ENCODE results near the gene STT3A. TPM values are rescaled to one million over a fixed set of nuclear protein-coding genes. Genes with fewer than 3 reads are reported as not detected.

STT3A gene
- total and polyA plus RNA-seq, 2 experiments from 2014 or later: 91.7 to 156 TPM

DNA sequence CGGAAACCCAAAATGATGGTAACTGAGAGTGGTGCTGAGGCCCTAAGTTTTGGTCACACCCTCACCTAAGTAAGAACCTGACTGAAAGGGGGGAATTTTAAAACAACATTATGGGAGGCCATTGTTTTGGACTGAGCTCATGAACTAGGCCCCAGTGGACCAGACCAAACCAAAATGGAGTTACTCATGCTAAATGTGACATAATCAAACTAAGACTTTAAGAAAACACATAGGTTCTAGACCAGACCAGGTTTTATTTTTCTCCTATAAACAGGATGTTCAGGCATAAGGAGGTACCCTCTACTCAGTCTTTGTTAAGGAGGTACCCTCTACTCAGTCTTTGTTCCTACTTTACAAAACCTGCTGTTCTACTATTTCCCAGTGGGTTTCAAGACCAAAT, 30.7 kb upstream of the STT3A start:
- DNase-seq (ENCODE audit: low spot score) (no peak), ATAC-seq (no peak)
- H3K79me2 ChIP-seq (replicated peaks; ENCODE audit: insufficient read depth): no peaks in the 10 kb centered on the region
- no peaks in the 10 kb centered on the region for H3K27me3 Mint-ChIP-seq (ENCODE audit: insufficient read depth, low read depth, poor library complexity)
- H3K27me3 ChIP-seq (ENCODE audit: insufficient read depth): no peaks in the 10 kb centered on the region
- no peak overlapping the region for H3K4me3 ChIP-seq
- no peak overlapping the region for H2AFZ ChIP-seq
- H3K27ac Mint-ChIP-seq: no peak overlapping the region
- no peak overlapping the region for H3K4me3 Mint-ChIP-seq
- no peaks in the 10 kb centered on the region; the same call in 1 of the 2 replicates for H3K36me3 ChIP-seq (ENCODE audit: insufficient read depth)
- H3K36me3 Mint-ChIP-seq (ENCODE audit: low read depth): peaks cover 7% of the 10 kb centered on the region; the same call in 1 of the 3 replicates
- TF ChIP-seq NANOG (IDR thresholded peaks at IDR 0.05; ENCODE audit: borderline replicate concordance) (no peak), STAT1 (IDR thresholded peaks at IDR 0.05; ENCODE audit: unreplicated experiment) (no peak), POLR2AphosphoS5 (IDR thresholded peaks at IDR 0.05; ENCODE audit: low read depth) (no peak), ZNF114 (CRISPR knock-in tag; IDR thresholded peaks at IDR 0.05) (no peak), ZNF331 (CRISPR knock-in tag; IDR thresholded peaks at IDR 0.05; ENCODE audit: low read depth) (no peak), JUNB (IDR thresholded peaks at IDR 0.05; ENCODE audit: unreplicated experiment) (no peak), CREB1 (CRISPR knock-in tag; IDR thresholded peaks at IDR 0.05; ENCODE audit: low read depth) (no peak), EZH2phosphoT487 (IDR thresholded peaks at IDR 0.05; ENCODE audit: unreplicated experiment) (no peak), EZH2 (IDR thresholded peaks at IDR 0.05; ENCODE audit: low read depth, unreplicated experiment) (no peak)
- TF ChIP-seq, protein P1, sequence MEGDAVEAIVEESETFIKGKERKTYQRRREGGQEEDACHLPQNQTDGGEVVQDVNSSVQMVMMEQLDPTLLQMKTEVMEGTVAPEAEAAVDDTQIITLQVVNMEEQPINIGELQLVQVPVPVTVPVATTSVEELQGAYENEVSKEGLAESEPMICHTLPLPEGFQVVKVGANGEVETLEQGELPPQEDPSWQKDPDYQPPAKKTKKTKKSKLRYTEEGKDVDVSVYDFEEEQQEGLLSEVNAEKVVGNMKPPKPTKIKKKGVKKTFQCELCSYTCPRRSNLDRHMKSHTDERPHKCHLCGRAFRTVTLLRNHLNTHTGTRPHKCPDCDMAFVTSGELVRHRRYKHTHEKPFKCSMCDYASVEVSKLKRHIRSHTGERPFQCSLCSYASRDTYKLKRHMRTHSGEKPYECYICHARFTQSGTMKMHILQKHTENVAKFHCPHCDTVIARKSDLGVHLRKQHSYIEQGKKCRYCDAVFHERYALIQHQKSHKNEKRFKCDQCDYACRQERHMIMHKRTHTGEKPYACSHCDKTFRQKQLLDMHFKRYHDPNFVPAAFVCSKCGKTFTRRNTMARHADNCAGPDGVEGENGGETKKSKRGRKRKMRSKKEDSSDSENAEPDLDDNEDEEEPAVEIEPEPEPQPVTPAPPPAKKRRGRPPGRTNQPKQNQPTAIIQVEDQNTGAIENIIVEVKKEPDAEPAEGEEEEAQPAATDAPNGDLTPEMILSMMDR (conservative IDR thresholded peaks at IDR 0.05; ENCODE audit: low read depth in 2 of 2): no peak
- TF ChIP-seq, protein P2, sequence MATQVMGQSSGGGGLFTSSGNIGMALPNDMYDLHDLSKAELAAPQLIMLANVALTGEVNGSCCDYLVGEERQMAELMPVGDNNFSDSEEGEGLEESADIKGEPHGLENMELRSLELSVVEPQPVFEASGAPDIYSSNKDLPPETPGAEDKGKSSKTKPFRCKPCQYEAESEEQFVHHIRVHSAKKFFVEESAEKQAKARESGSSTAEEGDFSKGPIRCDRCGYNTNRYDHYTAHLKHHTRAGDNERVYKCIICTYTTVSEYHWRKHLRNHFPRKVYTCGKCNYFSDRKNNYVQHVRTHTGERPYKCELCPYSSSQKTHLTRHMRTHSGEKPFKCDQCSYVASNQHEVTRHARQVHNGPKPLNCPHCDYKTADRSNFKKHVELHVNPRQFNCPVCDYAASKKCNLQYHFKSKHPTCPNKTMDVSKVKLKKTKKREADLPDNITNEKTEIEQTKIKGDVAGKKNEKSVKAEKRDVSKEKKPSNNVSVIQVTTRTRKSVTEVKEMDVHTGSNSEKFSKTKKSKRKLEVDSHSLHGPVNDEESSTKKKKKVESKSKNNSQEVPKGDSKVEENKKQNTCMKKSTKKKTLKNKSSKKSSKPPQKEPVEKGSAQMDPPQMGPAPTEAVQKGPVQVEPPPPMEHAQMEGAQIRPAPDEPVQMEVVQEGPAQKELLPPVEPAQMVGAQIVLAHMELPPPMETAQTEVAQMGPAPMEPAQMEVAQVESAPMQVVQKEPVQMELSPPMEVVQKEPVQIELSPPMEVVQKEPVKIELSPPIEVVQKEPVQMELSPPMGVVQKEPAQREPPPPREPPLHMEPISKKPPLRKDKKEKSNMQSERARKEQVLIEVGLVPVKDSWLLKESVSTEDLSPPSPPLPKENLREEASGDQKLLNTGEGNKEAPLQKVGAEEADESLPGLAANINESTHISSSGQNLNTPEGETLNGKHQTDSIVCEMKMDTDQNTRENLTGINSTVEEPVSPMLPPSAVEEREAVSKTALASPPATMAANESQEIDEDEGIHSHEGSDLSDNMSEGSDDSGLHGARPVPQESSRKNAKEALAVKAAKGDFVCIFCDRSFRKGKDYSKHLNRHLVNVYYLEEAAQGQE (IDR thresholded peaks at IDR 0.05; ENCODE audit: unreplicated experiment): no peak
- TF ChIP-seq, protein P3, sequence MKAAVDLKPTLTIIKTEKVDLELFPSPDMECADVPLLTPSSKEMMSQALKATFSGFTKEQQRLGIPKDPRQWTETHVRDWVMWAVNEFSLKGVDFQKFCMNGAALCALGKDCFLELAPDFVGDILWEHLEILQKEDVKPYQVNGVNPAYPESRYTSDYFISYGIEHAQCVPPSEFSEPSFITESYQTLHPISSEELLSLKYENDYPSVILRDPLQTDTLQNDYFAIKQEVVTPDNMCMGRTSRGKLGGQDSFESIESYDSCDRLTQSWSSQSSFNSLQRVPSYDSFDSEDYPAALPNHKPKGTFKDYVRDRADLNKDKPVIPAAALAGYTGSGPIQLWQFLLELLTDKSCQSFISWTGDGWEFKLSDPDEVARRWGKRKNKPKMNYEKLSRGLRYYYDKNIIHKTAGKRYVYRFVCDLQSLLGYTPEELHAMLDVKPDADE (IDR thresholded peaks at IDR 0.05): no peak
- TF ChIP-seq, protein P4, sequence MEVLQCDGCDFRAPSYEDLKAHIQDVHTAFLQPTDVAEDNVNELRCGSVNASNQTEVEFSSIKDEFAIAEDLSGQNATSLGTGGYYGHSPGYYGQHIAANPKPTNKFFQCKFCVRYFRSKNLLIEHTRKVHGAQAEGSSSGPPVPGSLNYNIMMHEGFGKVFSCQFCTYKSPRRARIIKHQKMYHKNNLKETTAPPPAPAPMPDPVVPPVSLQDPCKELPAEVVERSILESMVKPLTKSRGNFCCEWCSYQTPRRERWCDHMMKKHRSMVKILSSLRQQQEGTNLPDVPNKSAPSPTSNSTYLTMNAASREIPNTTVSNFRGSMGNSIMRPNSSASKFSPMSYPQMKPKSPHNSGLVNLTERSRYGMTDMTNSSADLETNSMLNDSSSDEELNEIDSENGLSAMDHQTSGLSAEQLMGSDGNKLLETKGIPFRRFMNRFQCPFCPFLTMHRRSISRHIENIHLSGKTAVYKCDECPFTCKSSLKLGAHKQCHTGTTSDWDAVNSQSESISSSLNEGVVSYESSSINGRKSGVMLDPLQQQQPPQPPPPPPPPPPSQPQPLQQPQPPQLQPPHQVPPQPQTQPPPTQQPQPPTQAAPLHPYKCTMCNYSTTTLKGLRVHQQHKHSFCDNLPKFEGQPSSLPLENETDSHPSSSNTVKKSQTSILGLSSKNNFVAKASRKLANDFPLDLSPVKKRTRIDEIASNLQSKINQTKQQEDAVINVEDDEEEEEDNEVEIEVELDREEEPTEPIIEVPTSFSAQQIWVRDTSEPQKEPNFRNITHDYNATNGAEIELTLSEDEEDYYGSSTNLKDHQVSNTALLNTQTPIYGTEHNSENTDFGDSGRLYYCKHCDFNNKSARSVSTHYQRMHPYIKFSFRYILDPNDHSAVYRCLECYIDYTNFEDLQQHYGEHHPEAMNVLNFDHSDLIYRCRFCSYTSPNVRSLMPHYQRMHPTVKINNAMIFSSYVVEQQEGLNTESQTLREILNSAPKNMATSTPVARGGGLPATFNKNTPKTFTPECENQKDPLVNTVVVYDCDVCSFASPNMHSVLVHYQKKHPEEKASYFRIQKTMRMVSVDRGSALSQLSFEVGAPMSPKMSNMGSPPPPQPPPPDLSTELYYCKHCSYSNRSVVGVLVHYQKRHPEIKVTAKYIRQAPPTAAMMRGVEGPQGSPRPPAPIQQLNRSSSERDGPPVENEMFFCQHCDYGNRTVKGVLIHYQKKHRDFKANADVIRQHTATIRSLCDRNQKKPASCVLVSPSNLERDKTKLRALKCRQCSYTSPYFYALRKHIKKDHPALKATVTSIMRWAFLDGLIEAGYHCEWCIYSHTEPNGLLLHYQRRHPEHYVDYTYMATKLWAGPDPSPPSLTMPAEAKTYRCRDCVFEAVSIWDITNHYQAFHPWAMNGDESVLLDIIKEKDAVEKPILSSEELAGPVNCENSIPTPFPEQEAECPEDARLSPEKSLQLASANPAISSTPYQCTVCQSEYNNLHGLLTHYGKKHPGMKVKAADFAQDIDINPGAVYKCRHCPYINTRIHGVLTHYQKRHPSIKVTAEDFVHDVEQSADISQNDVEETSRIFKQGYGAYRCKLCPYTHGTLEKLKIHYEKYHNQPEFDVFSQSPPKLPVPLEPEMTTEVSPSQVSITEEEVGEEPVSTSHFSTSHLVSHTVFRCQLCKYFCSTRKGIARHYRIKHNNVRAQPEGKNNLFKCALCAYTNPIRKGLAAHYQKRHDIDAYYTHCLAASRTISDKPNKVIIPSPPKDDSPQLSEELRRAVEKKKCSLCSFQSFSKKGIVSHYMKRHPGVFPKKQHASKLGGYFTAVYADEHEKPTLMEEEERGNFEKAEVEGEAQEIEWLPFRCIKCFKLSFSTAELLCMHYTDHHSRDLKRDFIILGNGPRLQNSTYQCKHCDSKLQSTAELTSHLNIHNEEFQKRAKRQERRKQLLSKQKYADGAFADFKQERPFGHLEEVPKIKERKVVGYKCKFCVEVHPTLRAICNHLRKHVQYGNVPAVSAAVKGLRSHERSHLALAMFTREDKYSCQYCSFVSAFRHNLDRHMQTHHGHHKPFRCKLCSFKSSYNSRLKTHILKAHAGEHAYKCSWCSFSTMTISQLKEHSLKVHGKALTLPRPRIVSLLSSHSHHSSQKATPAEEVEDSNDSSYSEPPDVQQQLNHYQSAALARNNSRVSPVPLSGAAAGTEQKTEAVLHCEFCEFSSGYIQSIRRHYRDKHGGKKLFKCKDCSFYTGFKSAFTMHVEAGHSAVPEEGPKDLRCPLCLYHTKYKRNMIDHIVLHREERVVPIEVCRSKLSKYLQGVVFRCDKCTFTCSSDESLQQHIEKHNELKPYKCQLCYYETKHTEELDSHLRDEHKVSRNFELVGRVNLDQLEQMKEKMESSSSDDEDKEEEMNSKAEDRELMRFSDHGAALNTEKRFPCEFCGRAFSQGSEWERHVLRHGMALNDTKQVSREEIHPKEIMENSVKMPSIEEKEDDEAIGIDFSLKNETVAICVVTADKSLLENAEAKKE (CRISPR knock-in tag; IDR thresholded peaks at IDR 0.05): no peak
- H3F3A ChIP-seq (replicated peaks; ENCODE audit: low read depth): no peaks in the 10 kb centered on the region
- H3K4me2 ChIP-seq: no peak overlapping the region
- H3K4me1 ChIP-seq (ENCODE audit: insufficient read depth): no peaks in the 10 kb centered on the region
- H3K9me2 ChIP-seq (ENCODE audit: insufficient read depth): peaks cover 11% of the 10 kb centered on the region
- H3K9me3 Mint-ChIP-seq: peaks cover 14% of the 10 kb centered on the region
- no peaks in the 10 kb centered on the region for H4K20me1 ChIP-seq (replicated peaks; ENCODE audit: insufficient read depth)
- no peaks in the 10 kb centered on the region for H3K4me1 Mint-ChIP-seq
- H3K27ac ChIP-seq (ENCODE audit: low read depth): no peak overlapping the region

Data from GM23338 (cell line).